ENCODE measurements around the gene GPC3. TPM values are rescaled to one million over a fixed set of nuclear protein-coding genes. Genes with fewer than 3 reads are reported as not detected.
A peak's percentile ranks its signal among the peaks of the same experiment; 100 is the strongest.

GPC3 gene
- total RNA-seq, 6 donors from 2014 or later, result 9.4 to 111 (median 57.6) TPM

DNA sequence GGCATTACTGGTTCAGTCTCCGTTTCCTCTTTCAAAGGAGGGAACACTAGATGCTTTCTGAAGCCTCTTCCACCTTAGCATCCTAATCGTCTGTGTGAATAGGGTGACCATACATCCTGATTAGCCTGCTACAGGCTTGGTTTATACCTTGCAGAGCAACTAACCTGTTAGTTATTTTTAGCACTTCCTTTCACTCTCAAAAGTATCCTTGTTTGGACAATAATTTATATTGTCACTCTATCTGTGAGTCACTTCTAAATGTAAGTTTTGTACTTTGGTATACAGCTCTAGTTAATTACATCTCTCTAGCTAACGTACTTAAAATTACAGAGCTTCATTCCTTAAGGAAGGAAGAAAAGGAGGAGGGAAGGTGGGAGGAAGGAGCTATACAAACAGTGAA lies 174.5 kb downstream of the GPC3 start:
- ATAC-seq (ENCODE audit: low FRiP score in 2 of 2), result no peak
- no peak for DNase-seq
- TF ChIP-seq EP300 (IDR thresholded peaks at IDR 0.05) (no peak), POLR2AphosphoS5 (IDR thresholded peaks at IDR 0.05) (no peak), POLR2A (IDR thresholded peaks at IDR 0.05) (no peak)
- TF ChIP-seq, protein P1, sequence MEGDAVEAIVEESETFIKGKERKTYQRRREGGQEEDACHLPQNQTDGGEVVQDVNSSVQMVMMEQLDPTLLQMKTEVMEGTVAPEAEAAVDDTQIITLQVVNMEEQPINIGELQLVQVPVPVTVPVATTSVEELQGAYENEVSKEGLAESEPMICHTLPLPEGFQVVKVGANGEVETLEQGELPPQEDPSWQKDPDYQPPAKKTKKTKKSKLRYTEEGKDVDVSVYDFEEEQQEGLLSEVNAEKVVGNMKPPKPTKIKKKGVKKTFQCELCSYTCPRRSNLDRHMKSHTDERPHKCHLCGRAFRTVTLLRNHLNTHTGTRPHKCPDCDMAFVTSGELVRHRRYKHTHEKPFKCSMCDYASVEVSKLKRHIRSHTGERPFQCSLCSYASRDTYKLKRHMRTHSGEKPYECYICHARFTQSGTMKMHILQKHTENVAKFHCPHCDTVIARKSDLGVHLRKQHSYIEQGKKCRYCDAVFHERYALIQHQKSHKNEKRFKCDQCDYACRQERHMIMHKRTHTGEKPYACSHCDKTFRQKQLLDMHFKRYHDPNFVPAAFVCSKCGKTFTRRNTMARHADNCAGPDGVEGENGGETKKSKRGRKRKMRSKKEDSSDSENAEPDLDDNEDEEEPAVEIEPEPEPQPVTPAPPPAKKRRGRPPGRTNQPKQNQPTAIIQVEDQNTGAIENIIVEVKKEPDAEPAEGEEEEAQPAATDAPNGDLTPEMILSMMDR (IDR thresholded peaks at IDR 0.05), result no peak
- Histone ChIP-seq H3K27me3 (no peaks in the 10 kb centered on the region), H3K27ac (no peak overlapping the region), H3K36me3 (no peaks in the 10 kb centered on the region), H3K4me3 (no peak overlapping the region), H3K4me1 (no peaks in the 10 kb centered on the region), H3K9me3 (no peaks in the 10 kb centered on the region)
- WGBS, 2 donors, result 79 to 85% methylated on average over 3 of the region's 3 CpGs

DNA sequence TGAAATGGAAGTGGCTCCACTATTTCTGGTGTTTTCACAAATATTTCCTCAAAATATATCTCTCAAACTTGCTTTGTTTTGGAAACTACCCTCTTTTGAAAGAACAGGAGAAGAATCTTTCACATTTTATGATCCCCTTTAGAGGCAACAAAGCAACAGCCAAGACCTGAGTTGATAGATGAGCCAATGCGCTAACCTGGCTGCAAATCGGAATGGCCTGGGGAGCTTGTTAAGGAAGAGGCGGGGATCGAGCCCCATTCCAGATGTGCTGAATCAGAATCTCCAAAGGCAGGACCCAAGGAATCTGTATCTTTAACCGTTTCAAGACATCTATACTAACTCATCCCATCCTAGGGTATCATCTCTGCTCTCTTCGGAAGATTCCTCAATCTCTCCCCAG lies 181.3 kb downstream of the GPC3 start:
- H3K27me3 ChIP-seq, result no peaks in the 10 kb centered on the region
- no peak overlapping the region for H3K27ac ChIP-seq
- 83% methylated on average over 6 of the region's 6 CpGs for WGBS, 2 donors
- H3K4me3 ChIP-seq, result no peak overlapping the region
- no peak for ATAC-seq (ENCODE audit: low FRiP score in 2 of 2)
- no peak for TF ChIP-seq POLR2AphosphoS5 (IDR thresholded peaks at IDR 0.05)
- DNase-seq, result no peak
- no peaks in the 10 kb centered on the region for H3K4me1 ChIP-seq
- H3K9me3 ChIP-seq, result no peaks in the 10 kb centered on the region
- H3K36me3 ChIP-seq, result no peaks in the 10 kb centered on the region

DNA sequence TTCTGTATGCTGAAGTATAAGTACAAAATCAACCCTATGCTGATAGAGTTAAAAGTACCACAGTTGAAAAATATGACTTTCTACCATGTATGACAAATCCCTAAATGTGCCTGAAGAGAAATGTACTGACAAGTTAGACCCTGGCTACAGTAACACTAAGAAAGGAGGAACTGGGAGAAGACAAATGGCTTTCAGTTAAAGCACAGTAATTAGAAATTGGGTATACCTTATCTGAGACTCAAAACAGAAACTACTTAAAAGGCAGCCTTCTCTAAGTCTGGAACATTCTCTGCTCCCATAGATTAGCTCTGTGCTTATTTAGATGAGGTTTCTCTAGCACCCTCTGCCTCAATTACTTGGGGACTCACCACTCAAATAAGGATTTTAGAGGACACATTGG lies 189.1 kb downstream of the GPC3 start:
- no peaks in the 10 kb centered on the region for H3K36me3 ChIP-seq
- H3K27ac ChIP-seq, result no peak overlapping the region
- TF ChIP-seq, protein P1 (IDR thresholded peaks at IDR 0.05), result no peak
- TF ChIP-seq POLR2AphosphoS5 (IDR thresholded peaks at IDR 0.05), result no peak
- TF ChIP-seq EP300 (IDR thresholded peaks at IDR 0.05), result no peak
- TF ChIP-seq POLR2A (IDR thresholded peaks at IDR 0.05), result no peak
- H3K4me3 ChIP-seq, result no peak overlapping the region
- DNase-seq (no peak), ATAC-seq (ENCODE audit: low FRiP score in 2 of 2) (no peak)
- H3K9me3 ChIP-seq, result no peaks in the 10 kb centered on the region
- no peaks in the 10 kb centered on the region for H3K27me3 ChIP-seq
- peaks cover 0 to 3% (median 0%) of the 10 kb centered on the region in 4 donors for H3K4me1 ChIP-seq

DNA sequence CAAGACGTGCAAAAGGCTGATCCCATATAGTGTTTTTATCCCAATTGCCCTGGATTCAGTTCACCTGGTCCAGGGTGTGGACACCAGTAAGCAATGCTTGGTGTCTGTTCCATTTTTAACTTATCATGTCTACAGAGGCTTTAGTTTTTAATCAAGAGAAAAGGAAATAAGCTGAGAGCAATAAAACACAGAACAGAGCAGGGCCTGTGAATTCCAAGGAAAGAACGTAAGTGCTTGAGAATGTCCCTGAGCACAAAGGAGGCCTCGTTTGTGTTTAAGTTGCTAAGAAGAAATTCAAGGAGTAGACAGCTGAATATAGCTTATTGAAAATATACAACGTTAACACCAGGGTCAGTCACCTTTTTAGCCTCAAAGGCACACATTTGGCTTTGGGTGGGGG lies 191.3 kb downstream of the GPC3 start:
- no peaks in the 10 kb centered on the region for H3K9me3 ChIP-seq
- DNase-seq, result no peak
- no peak for ATAC-seq (ENCODE audit: low FRiP score in 2 of 2)
- TF ChIP-seq POLR2A (IDR thresholded peaks at IDR 0.05), result no peak
- TF ChIP-seq EP300 (IDR thresholded peaks at IDR 0.05), result no peak
- no peaks in the 10 kb centered on the region for H3K27me3 ChIP-seq
- 50 to 56% methylated on average over 4 of the region's 4 CpGs for WGBS, 2 donors
- peaks cover 0 to 3% (median 0%) of the 10 kb centered on the region in 4 donors for H3K4me1 ChIP-seq
- no peaks in the 10 kb centered on the region for H3K36me3 ChIP-seq
- no peak overlapping the region for H3K4me3 ChIP-seq
- H3K27ac ChIP-seq, result no peak overlapping the region

DNA sequence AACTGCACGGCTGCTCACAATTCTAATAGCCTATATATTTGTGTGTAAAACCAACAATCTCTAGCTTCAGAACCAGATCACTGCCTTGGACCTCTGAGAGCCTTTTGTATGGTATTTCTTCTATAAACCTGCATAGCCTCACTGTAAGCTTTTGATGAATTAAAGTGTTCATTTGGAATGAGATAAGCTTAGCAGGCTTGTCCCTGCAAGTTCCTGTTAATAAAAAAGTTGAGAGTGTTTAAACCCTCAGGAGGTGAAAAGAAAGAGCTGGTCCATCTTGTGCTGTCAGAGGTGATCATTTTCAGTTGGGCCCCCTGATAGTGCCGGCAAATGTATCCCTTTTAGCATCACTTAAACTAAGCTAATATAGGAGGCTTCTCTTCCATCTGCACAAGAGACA lies 191.8 kb downstream of the GPC3 start:
- 71 to 85% methylated on average over 2 of the region's 2 CpGs for WGBS, 2 donors
- H3K27me3 ChIP-seq, result no peaks in the 10 kb centered on the region
- no peaks in the 10 kb centered on the region for H3K36me3 ChIP-seq
- H3K4me1 ChIP-seq, result peaks cover 0 to 3% (median 0%) of the 10 kb centered on the region in 4 donors
- no peak overlapping the region for H3K4me3 ChIP-seq
- DNase-seq (no peak), ATAC-seq (ENCODE audit: low FRiP score in 2 of 2) (no peak)
- H3K27ac ChIP-seq, result no peak overlapping the region
- H3K9me3 ChIP-seq, result no peaks in the 10 kb centered on the region
- TF ChIP-seq POLR2A (IDR thresholded peaks at IDR 0.05) (no peak), EP300 (IDR thresholded peaks at IDR 0.05) (no peak), POLR2AphosphoS5 (IDR thresholded peaks at IDR 0.05) (no peak)
- TF ChIP-seq, protein P1 (IDR thresholded peaks at IDR 0.05), result no peak

DNA sequence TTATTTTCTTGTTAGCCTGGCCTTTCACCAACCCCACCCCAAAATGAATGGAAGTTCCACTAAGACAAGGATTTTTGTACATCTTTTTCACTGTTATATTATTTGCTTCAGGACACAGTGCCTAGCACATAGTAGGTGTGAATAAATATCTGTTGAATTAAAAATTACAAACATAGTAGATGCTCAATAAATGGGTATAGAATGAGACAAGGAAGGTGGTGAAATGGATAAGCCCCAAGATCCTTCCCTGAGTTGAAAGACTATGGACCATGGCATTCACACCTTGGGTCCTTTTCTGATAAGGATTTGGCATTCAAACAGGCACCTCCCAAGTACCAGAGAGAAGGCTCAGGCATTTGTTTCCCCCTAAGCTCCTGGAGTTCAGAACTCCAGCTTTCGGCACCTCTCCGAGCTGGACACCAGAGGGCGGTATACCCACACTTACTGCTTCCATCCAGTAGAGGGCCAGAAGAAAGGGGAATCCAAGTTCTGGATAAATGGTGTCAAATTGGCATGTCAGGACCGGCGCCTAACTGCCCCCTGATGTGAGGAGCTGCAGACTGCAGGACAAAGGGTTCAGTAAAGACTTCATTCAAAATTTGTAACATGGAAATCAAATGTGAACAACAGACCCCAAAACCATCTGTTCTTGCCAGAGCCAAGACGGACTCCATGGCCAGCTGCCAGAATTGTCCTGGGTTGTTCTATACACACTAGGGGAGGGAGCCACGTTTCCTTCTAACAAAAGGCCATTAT lies 193.0 kb downstream of the GPC3 start:
- H3K27ac ChIP-seq, result no peak overlapping the region
- H3K4me1 ChIP-seq, result peaks cover 0 to 3% (median 0%) of the 10 kb centered on the region in 4 donors
- TF ChIP-seq, protein P1 (IDR thresholded peaks at IDR 0.05), result peak; percentile 76 to 89 (median 86)
- no peak for TF ChIP-seq POLR2A (IDR thresholded peaks at IDR 0.05)
- H3K4me3 ChIP-seq, result peak overlapping the region in 2 of 4 donors; percentile 13 to 30
- no peaks in the 10 kb centered on the region for H3K36me3 ChIP-seq
- WGBS, 2 donors, result 3 to 10% methylated on average over 5 to 7 of the region's 7 CpGs
- no peaks in the 10 kb centered on the region for H3K9me3 ChIP-seq
- peak; percentile 83 to 91 for ATAC-seq (ENCODE audit: low FRiP score in 2 of 2)
- peak in 1 of 2 donors; percentile 44 for DNase-seq
- no peaks in the 10 kb centered on the region for H3K27me3 ChIP-seq
